ENCODE results near the gene ATP5MG. TPM values are rescaled to one million over a fixed set of nuclear protein-coding genes. Genes with fewer than 3 reads are reported as not detected.

Gene ATP5MG
- total and polyA plus RNA-seq, 2 of the 8 experiments (the other 6 are each of a cell fraction or from before 2014, with no cell fraction given) = 237 to 464 TPM

GRCh38 chr11:118417801-118418200 is 16.4 kb downstream of the ATP5MG start:
- no peak overlapping the region for H2BK120ac ChIP-seq (replicated peaks; ENCODE audit: low read depth, low read length)
- no peak overlapping the region for H3K18ac ChIP-seq (ENCODE audit: extremely low read depth, low read length)
- no peak overlapping the region for H2AK5ac ChIP-seq (ENCODE audit: low read depth, low read length)
- CTCF ChIA-PET (ENCODE audit: partially characterized antibody) = interaction anchor here (1.7 kb wide), 1 partner anchor 70 kb away, joined by 6 read pairs; no protein-coding TSS in a partner anchor
- H3K9ac ChIP-seq (replicated peaks in 1 of 4; ENCODE audit: extremely low read depth in 1 of 4, low read depth in 3 of 4, low read length in 3 of 4) = no peak overlapping the region
- H4K20me1 ChIP-seq (replicated peaks in 1 of 2; ENCODE audit: control insufficient read depth in 1 of 2, insufficient read depth in 2 of 2, low read length in 2 of 2) = no peaks in the 10 kb centered on the region
- H3K4ac ChIP-seq (replicated peaks; ENCODE audit: insufficient read length, low read depth, low read length) = no peak overlapping the region
- H3K23me2 ChIP-seq (ENCODE audit: low read depth, low read length) = no peaks in the 10 kb centered on the region
- H4K5ac ChIP-seq (ENCODE audit: insufficient read length, low read depth, low read length) = no peak overlapping the region
- DNase-seq (ENCODE audit: low read depth in 1 of 2, low spot score in 2 of 2) = no peak
- no peak overlapping the region for H3K4me2 ChIP-seq (ENCODE audit: insufficient read depth in 1 of 2, low read depth in 2 of 2, low read length in 2 of 2)
- no peaks in the 10 kb centered on the region for H3K79me2 ChIP-seq (ENCODE audit: control insufficient read depth in 1 of 2, insufficient read depth in 2 of 2, low read length in 2 of 2)
- peaks cover 0 to 4% (median 2%) of the 10 kb centered on the region in 4 experiments; a peak in 3 of 7 replicates for H3K4me1 ChIP-seq (replicated peaks in 1 of 4; ENCODE audit: control insufficient read depth in 3 of 4, insufficient read depth in 4 of 4, low read length in 3 of 4)
- WGBS, 2 experiments (ENCODE audit: extremely low coverage in 1 of 2, insufficient coverage in 1 of 2, insufficient read length in 1 of 2, insufficient replicate concordance in 2 of 2, low coverage in 1 of 2, low lambda C conversion rate in 2 of 2, missing lambda C conversion rate in 1 of 2) = 85% methylated on average over 4 of the region's 4 CpGs; no CpG with 5 or more reads in 1 of the 2 experiments
- no peak overlapping the region for H2BK15ac ChIP-seq (ENCODE audit: low read length)
- H4K91ac ChIP-seq (replicated peaks; ENCODE audit: insufficient read length, low read length) = no peak overlapping the region
- H2BK5ac ChIP-seq (ENCODE audit: low read depth, low read length) = no peak overlapping the region
- TF ChIP-seq TBP (IDR thresholded peaks at IDR 0.05; ENCODE audit: low read depth, low read length) (no peak), TEAD4 (IDR thresholded peaks at IDR 0.05; ENCODE audit: low read depth, low read length) (0 out of 2 replicates have a peak, but pooled peaks have one; percentile 17)
- H2BK12ac ChIP-seq (ENCODE audit: low read depth, low read length) = no peak overlapping the region
- H3K79me1 ChIP-seq (ENCODE audit: low read depth, low read length) = no peaks in the 10 kb centered on the region
- no peaks in the 10 kb centered on the region for H3K9me3 ChIP-seq (ENCODE audit: insufficient read depth in 2 of 2, low read depth in 1 of 2, low read length in 1 of 2)
- H3K23ac ChIP-seq (ENCODE audit: insufficient read length) = no peak overlapping the region
- no peak overlapping the region for H2BK20ac ChIP-seq (ENCODE audit: low read length)
- H3K27ac ChIP-seq (ENCODE audit: low read depth, low read length) = no peak overlapping the region
- 0 out of 8 replicates have a peak, but pooled peaks cover 0 to 2% (median 0%) of the 10 kb centered on the region in 4 experiments for H3K36me3 ChIP-seq (ENCODE audit: control insufficient read depth in 2 of 4, insufficient read depth in 4 of 4, low read length in 3 of 4)
- H2AFZ ChIP-seq (ENCODE audit: low read length) = peak overlapping the region; percentile 37; the same call in 1 of the 2 replicates
- no peak overlapping the region for H3K14ac ChIP-seq (ENCODE audit: insufficient read length)
- H3K4me3 ChIP-seq (ENCODE audit: extremely low read depth in 1 of 4, insufficient read depth in 2 of 4, low read depth in 3 of 4, low read length in 4 of 4) = no peak overlapping the region
- no peak for FAIRE-seq
- POLR2A ChIA-PET (ENCODE audit: partially characterized antibody) = interaction anchor here (1.0 kb wide), 1 partner anchor 17 kb away, joined by 4 read pairs; no protein-coding TSS in a partner anchor
- H3K56ac ChIP-seq (replicated peaks; ENCODE audit: insufficient read length, low read depth, low read length) = no peak overlapping the region
- H3K27me3 ChIP-seq (replicated peaks in 1 of 4; ENCODE audit: control insufficient read depth in 3 of 4, extremely low read depth in 1 of 4, insufficient read depth in 3 of 4, low read length in 3 of 4) = no peaks in the 10 kb centered on the region
- H4K8ac ChIP-seq (ENCODE audit: extremely low read depth, insufficient read depth, low read length) = no peak overlapping the region
